DLD1 (cell line): ENCODE measurements around the gene PXT1.
"Not testable (repeated sequence)": the region's sequence is repeated elsewhere in the genome, so short reads cannot be mapped to it uniquely, and the experiment has no call there.

ENCODE experiments used
- in situ Hi-C: cut with HindIII; loops from 2 replicates; pipeline ENCODE4 v1.10.0; 2017; ENCODE audit warnings: low sequenced_read_pairs

The PXT1 gene

GRCh38 chr6:36372088-36372487, 70.6 kb downstream of the PXT1 start:
- in situ Hi-C loops, result no loop called here

- in situ Hi-C loops, result no loop called here
Observed at GRCh38 chr6:36371211-36371610, 71.4 kb downstream of the PXT1 start.

- in situ Hi-C loops, result no loop called here
Observed at GRCh38 chr6:36370638-36371037, 72.0 kb downstream of the PXT1 start.

GRCh38 chr6:36368921-36369865, 73.5 kb downstream of the PXT1 start:
- in situ Hi-C loops, result no loop called here

GRCh38 chr6:36368421-36368820, 74.2 kb downstream of the PXT1 start:
- in situ Hi-C loops, result no loop called here

- in situ Hi-C loops, result no loop called here
Observed at GRCh38 chr6:36367743-36368142, 74.9 kb downstream of the PXT1 start.

- in situ Hi-C loops, result no loop called here
Observed at GRCh38 chr6:36364669-36365479, 77.8 kb downstream of the PXT1 start.

GRCh38 chr6:36364061-36364635, 78.5 kb downstream of the PXT1 start:
- in situ Hi-C loops, result not testable (repeated sequence)

- in situ Hi-C loops, result not testable (repeated sequence)
Observed at GRCh38 chr6:36363371-36363752, 79.3 kb downstream of the PXT1 start.

GRCh38 chr6:36362551-36363370, 79.9 kb downstream of the PXT1 start:
- in situ Hi-C loops, result no loop called here

GRCh38 chr6:36361071-36361470, 81.6 kb downstream of the PXT1 start:
- in situ Hi-C loops, result no loop called here

- in situ Hi-C loops, result no loop called here
Observed at GRCh38 chr6:36360241-36361054, 82.2 kb downstream of the PXT1 start.

- in situ Hi-C loops, result no loop called here
Observed at GRCh38 chr6:36358226-36358915, 84.3 kb downstream of the PXT1 start.

GRCh38 chr6:36357872-36358225, 84.8 kb downstream of the PXT1 start:
- in situ Hi-C loops, result no loop called here

- in situ Hi-C loops, result no loop called here
Observed at GRCh38 chr6:36355819-36356218, 86.8 kb downstream of the PXT1 start.

- in situ Hi-C loops, result no loop called here
Observed at GRCh38 chr6:36353411-36353915, 89.2 kb downstream of the PXT1 start.

GRCh38 chr6:36352477-36353157, 90.0 kb downstream of the PXT1 start:
- in situ Hi-C loops, result no loop called here
